LNCaP clone FGC (cell line): ENCODE results near the gene ERCC6L2.

Experiments used
- DNase-seq: peaks from one replicate; pipeline ENCODE4 v3.0.0-alpha.2; 2011; ENCODE audit warnings: low read depth
- H3K4me3 ChIP-seq: 2 replicates; pipeline ENCODE4 v1.5.1; 2011; ENCODE audit warnings: mild to moderate bottlenecking, low read depth, low read length, control low read depth
- CTCF ChIP-seq: IDR thresholded peaks from 2 replicates; pipeline ENCODE4 v1.5.1; 2012; ENCODE audit warnings: mild to moderate bottlenecking; ENCODE audit not compliant: control insufficient read depth, insufficient read depth; ENCODE audit errors: extremely low read depth

Gene ERCC6L2

GRCh38 chr9:95912773-95913172, 37.3 kb downstream of the ERCC6L2 start:
- DNase-seq = no peak
- H3K4me3 ChIP-seq = no peak overlapping the region
- no peak for TF ChIP-seq CTCF

GRCh38 chr9:95920017-95920416, 44.5 kb downstream of the ERCC6L2 start:
- H3K4me3 ChIP-seq = no peak overlapping the region
- no peak for TF ChIP-seq CTCF
- DNase-seq = no peak

GRCh38 chr9:95923794-95924193, 48.3 kb downstream of the ERCC6L2 start:
- DNase-seq = no peak
- no peak for TF ChIP-seq CTCF
- H3K4me3 ChIP-seq = no peak overlapping the region

- no peak for TF ChIP-seq CTCF
Observed at GRCh38 chr9:95924987-95925386, 49.5 kb downstream of the ERCC6L2 start.

GRCh38 chr9:95927271-95928004, 51.9 kb downstream of the ERCC6L2 start:
- no peak for TF ChIP-seq CTCF
- no peak overlapping the region for H3K4me3 ChIP-seq
- DNase-seq = no peak

More at GRCh38 chr9:95924987-95925386, 49.5 kb downstream of the ERCC6L2 start:
- no peak overlapping the region for H3K4me3 ChIP-seq
- no peak for DNase-seq

GRCh38 chr9:95930277-95930676, 54.8 kb downstream of the ERCC6L2 start:
- no peak for DNase-seq
- TF ChIP-seq CTCF = no peak
- H3K4me3 ChIP-seq = no peak overlapping the region
